Measurements from ENCODE around the gene MELTF.

Gene MELTF

GRCh38 chr3:196996454-196997265, 33.0 kb downstream of the MELTF start:
- no peak overlapping the region for H3K4me3 Mint-ChIP-seq
- peaks cover under 1% of the 10 kb centered on the region for H3K27me3 Mint-ChIP-seq
- H3K27ac Mint-ChIP-seq, result no peak overlapping the region
- H3K4me1 Mint-ChIP-seq, result peaks cover 1% of the 10 kb centered on the region
- H3K36me3 Mint-ChIP-seq (ENCODE audit: low read depth), result no peaks in the 10 kb centered on the region
- no peaks in the 10 kb centered on the region for H3K9me3 Mint-ChIP-seq
- DNase-seq, result no peak
- ATAC-seq, result no peak

DNA sequence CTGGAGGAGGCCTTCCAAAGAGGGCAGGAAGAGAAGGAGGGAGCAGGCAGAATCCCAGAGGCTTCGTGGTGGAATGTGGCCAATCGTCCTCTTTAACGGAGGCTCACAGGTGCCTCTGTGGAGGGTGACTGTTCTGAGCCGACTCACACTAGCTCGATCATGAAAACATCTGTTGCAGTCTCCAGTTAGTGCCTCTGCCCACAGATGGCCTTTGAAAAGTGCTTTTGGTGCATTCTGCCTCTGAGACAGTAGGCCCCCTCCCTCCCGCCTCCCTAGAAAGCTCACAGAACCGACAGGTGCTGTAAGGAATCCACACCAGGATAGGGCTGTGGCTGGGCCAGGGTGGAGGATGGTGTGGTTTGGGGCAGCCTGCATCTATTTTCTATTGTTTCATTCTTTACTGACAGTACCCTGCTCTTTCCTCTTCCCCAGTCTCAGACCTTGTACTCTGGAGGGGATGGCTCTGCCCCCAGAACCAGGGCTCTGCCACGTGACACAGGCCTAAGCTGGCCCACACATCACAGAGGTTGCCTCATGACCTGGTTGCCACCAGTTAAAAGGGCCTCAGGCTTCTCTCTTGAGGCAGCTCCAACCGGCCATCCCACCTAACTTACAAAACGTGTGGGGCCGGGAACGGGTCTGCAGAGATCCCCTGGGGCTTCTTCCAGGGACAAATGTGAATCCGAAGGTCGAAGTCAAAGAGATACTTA, 33.8 kb downstream of the MELTF start:
- Mint-ChIP-seq H3K4me1 (no peaks in the 10 kb centered on the region), H3K36me3 (ENCODE audit: low read depth) (no peaks in the 10 kb centered on the region), H3K9me3 (no peaks in the 10 kb centered on the region), H3K4me3 (no peak overlapping the region), H3K27me3 (no peaks in the 10 kb centered on the region), H3K27ac (no peak overlapping the region)
- ATAC-seq (no peak), DNase-seq (no peak)

DNA sequence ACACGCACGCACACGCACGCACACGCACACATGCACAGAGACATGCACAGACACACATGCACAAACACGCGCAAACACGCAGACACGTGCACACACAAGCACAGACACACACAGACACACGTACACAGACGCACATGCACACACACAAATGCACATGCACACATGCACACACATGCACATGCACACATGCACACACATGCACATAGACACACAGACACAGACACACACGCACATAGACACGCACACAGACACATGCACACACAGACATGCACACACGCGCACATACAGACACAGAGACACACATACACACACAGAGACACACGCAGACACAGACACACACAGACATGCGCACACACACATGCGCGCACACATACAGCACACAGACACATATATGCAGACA, 34.6 kb downstream of the MELTF start:
- Mint-ChIP-seq H3K4me1 (no peaks in the 10 kb centered on the region), H3K27me3 (no peaks in the 10 kb centered on the region), H3K36me3 (ENCODE audit: low read depth) (no peaks in the 10 kb centered on the region), H3K27ac (no peak overlapping the region), H3K4me3 (no peak overlapping the region), H3K9me3 (no peaks in the 10 kb centered on the region)
- ATAC-seq (no peak), DNase-seq (no peak)

- no peaks in the 10 kb centered on the region for H3K27me3 Mint-ChIP-seq
- no peaks in the 10 kb centered on the region for H3K4me1 Mint-ChIP-seq
- no peak overlapping the region for H3K4me3 Mint-ChIP-seq
- H3K27ac Mint-ChIP-seq, result no peak overlapping the region
- DNase-seq (no peak), ATAC-seq (no peak)
- no peaks in the 10 kb centered on the region for H3K9me3 Mint-ChIP-seq
- H3K36me3 Mint-ChIP-seq (ENCODE audit: low read depth), result no peaks in the 10 kb centered on the region
These were observed 35.6 kb downstream of the MELTF start for GRCh38 chr3:196994056-196994455.

DNA sequence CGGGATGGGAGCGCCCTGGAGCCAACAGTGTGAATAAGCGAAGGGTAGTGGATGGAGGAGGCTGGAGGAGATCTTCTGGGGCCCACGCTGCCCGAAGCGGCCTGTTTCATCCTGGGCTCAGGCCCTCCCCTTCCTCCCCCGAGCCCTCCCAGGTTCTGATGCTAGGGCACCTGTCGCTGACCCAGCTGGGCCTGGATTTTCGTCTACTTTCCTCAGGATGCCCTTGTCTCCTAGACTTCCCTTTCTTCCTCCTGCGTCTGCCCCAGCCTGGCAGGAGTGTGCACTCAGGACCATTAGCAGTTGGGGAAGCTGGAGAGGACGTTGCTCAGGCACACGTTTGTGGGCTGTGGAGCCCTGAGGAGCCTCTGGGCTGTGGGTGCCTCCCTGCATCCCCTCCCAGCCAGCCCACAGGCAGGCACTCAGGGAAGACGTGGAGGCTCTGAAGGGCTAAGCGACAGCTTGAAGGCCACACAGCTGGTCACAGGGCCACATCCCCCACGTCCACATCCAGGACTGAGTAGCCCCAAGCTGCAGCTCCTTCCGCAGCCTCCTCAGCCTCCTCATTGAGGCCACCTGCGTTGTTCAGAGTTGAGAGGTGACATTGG, 37.1 kb downstream of the MELTF start:
- DNase-seq (no peak), ATAC-seq (no peak)
- no peaks in the 10 kb centered on the region for H3K27me3 Mint-ChIP-seq
- H3K36me3 Mint-ChIP-seq (ENCODE audit: low read depth), result no peaks in the 10 kb centered on the region
- H3K27ac Mint-ChIP-seq, result no peak overlapping the region
- H3K9me3 Mint-ChIP-seq, result no peaks in the 10 kb centered on the region
- no peak overlapping the region for H3K4me3 Mint-ChIP-seq
- no peaks in the 10 kb centered on the region for H3K4me1 Mint-ChIP-seq

- Mint-ChIP-seq H3K27ac (no peak overlapping the region), H3K27me3 (peaks cover under 1% of the 10 kb centered on the region), H3K36me3 (ENCODE audit: low read depth) (no peaks in the 10 kb centered on the region), H3K9me3 (no peaks in the 10 kb centered on the region), H3K4me1 (no peaks in the 10 kb centered on the region), H3K4me3 (no peak overlapping the region)
- DNase-seq, result no peak
- ATAC-seq, result no peak
These were observed 37.8 kb downstream of the MELTF start for GRCh38 chr3:196991581-196992460.

- H3K36me3 Mint-ChIP-seq (ENCODE audit: low read depth), result no peaks in the 10 kb centered on the region
- ATAC-seq, result no peak
- H3K9me3 Mint-ChIP-seq, result no peaks in the 10 kb centered on the region
- H3K4me3 Mint-ChIP-seq, result no peak overlapping the region
- DNase-seq, result no peak
- H3K27me3 Mint-ChIP-seq, result peaks cover 1% of the 10 kb centered on the region
- H3K27ac Mint-ChIP-seq, result no peak overlapping the region
- H3K4me1 Mint-ChIP-seq, result no peaks in the 10 kb centered on the region
These were observed 39.0 kb downstream of the MELTF start for GRCh38 chr3:196990601-196991007.

DNA sequence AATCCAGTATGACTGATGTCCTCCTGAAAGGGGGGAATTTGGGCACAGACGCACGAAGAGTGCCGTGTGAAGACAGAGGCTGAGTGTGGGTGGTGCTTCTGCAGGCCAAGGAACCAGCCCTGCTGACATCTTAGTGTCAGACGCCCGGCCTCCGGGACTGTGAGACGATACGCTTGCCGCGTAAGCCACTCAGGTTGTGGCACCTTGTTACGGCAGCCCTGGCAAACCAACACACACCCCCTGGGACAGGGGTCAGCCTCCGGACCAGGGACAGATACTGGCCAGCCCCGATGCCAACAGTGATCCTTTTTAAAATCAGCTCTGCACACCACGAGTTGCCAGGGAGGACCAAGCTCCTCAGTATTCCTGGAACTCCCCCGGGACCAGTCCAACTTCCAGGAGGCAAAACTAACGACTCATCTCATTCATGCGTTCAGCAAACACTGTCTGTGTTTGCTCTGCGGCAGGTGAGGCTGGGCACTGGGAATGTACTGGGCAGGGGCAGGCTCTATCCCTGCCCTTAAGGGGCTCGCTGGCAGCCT, 39.8 kb downstream of the MELTF start:
- H3K27me3 Mint-ChIP-seq, result peaks cover 7% of the 10 kb centered on the region
- no peak for DNase-seq
- H3K27ac Mint-ChIP-seq, result no peak overlapping the region

GRCh38 chr3:196988241-196989029, 41.2 kb downstream of the MELTF start:
- Mint-ChIP-seq H3K4me1 (no peaks in the 10 kb centered on the region), H3K36me3 (ENCODE audit: low read depth) (peaks cover 2% of the 10 kb centered on the region), H3K27me3 (peaks cover 7% of the 10 kb centered on the region), H3K9me3 (peaks cover 3% of the 10 kb centered on the region), H3K4me3 (no peak overlapping the region), H3K27ac (no peak overlapping the region)
- DNase-seq (no peak), ATAC-seq (no peak)

More for the DNA sequence above, 39.8 kb downstream of the MELTF start:
- no peaks in the 10 kb centered on the region for H3K36me3 Mint-ChIP-seq (ENCODE audit: low read depth)
- no peak for ATAC-seq
- H3K4me1 Mint-ChIP-seq, result no peaks in the 10 kb centered on the region
- no peak overlapping the region for H3K4me3 Mint-ChIP-seq
- H3K9me3 Mint-ChIP-seq, result no peaks in the 10 kb centered on the region

DNA sequence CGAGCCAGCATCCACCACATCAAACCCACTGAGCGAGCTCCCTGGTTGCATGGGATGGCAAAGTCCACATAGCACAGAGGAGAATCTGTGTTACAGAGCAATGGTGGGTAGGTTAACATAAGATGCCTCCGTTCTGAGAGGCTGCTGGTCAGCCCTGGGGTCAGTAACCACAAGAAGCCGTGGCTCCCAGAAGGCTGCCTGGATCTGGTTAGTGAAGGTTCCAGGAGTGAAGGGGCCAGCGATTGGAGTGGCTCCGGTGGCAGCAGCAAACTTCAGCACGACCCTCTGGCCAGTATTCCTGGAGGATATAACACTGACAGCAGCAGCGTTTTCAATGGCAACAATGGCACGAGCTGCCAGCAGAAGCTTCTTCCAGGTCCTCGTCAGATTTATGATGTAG, 42.6 kb downstream of the MELTF start:
- DNase-seq, result no peak
- Mint-ChIP-seq H3K36me3 (ENCODE audit: low read depth) (peaks cover 6% of the 10 kb centered on the region), H3K4me1 (no peaks in the 10 kb centered on the region), H3K4me3 (no peak overlapping the region), H3K27me3 (peaks cover 7% of the 10 kb centered on the region), H3K9me3 (peaks cover 8% of the 10 kb centered on the region), H3K27ac (no peak overlapping the region)
- no peak for ATAC-seq

GRCh38 chr3:196985954-196986885, 43.4 kb downstream of the MELTF start:
- no peak for DNase-seq
- ATAC-seq, result no peak
- Mint-ChIP-seq H3K27ac (no peak overlapping the region), H3K9me3 (peaks cover 8% of the 10 kb centered on the region), H3K4me3 (no peak overlapping the region), H3K4me1 (no peaks in the 10 kb centered on the region), H3K36me3 (ENCODE audit: low read depth) (peaks cover 6% of the 10 kb centered on the region), H3K27me3 (peaks cover 7% of the 10 kb centered on the region)

GRCh38 chr3:196985298-196985697, 44.3 kb downstream of the MELTF start:
- H3K27ac Mint-ChIP-seq, result no peak overlapping the region
- H3K27me3 Mint-ChIP-seq, result peaks cover 7% of the 10 kb centered on the region

DNA sequence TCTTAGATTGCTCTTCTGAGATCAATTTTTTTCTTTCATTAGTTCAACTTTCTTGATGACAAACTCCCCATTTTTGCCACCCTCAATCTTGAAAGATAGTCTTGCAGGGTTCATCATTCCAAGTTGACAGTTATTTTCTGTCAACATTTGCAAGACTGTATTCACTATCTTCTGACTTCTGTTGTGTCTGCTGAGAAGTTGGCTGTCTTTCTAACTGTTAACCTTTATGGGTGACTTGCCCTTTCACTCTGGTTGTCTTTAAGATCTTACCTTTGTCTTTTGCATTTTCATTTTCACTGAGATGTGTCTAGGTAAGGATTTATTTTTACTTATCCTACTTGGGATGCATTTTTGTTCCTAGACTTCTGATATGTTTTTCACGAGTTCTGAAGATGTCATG, 46.4 kb downstream of the MELTF start:
- peaks cover 6% of the 10 kb centered on the region for H3K36me3 Mint-ChIP-seq (ENCODE audit: low read depth)
- H3K4me1 Mint-ChIP-seq, result peaks cover 4% of the 10 kb centered on the region
- H3K4me3 Mint-ChIP-seq, result no peak overlapping the region
- H3K9me3 Mint-ChIP-seq, result peaks cover 8% of the 10 kb centered on the region
- H3K27me3 Mint-ChIP-seq, result peaks cover 9% of the 10 kb centered on the region
- ATAC-seq, result no peak
- no peak overlapping the region for H3K27ac Mint-ChIP-seq
- no peak for DNase-seq

More at GRCh38 chr3:196985298-196985697, 44.3 kb downstream of the MELTF start:
- ATAC-seq (no peak), DNase-seq (no peak)
- Mint-ChIP-seq H3K4me3 (no peak overlapping the region), H3K4me1 (no peaks in the 10 kb centered on the region), H3K9me3 (peaks cover 8% of the 10 kb centered on the region), H3K36me3 (ENCODE audit: low read depth) (peaks cover 6% of the 10 kb centered on the region)
